SU-DHL-6 (cell line): Measurements from ENCODE around the gene CHTF8.

Experiments used
- H2AFZ ChIP-seq: fragments of 200-600 bp; sonication (generic); 2 replicates; pipeline ENCODE4 v1.6.1; 2014; ENCODE audit warnings: low read depth, mild to moderate bottlenecking, moderate library complexity, mixed read lengths, antibody characterized with exemption, low read length; ENCODE audit not compliant: severe bottlenecking
- H3F3A ChIP-seq: fragments of 200-600 bp; shearing (Covaris generic); 2 replicates; pipeline ENCODE4 v1.6.0; 2016; ENCODE audit warnings: antibody characterized with exemption, mild to moderate bottlenecking; ENCODE audit not compliant: insufficient read depth
- H3K27ac ChIP-seq: fragments of 200-600 bp; sonication (generic); 2 replicates; pipeline ENCODE4 v1.5.1; 2016; ENCODE audit warnings: low read depth, mild to moderate bottlenecking, low read length, moderate library complexity, mixed read lengths
- H3K27me3 ChIP-seq: fragments of 200-600 bp; sonication (generic), shearing (Covaris generic); 2 replicates; pipeline ENCODE4 v1.6.0; 2014; ENCODE audit warnings: mild to moderate bottlenecking, low read length
- H3K36me3 ChIP-seq: fragments of 200-600 bp; sonication (generic); 2 replicates; pipeline ENCODE4 v1.6.1; 2014; ENCODE audit warnings: mild to moderate bottlenecking, low read length, mixed read lengths
- H3K4me2 ChIP-seq: fragments of 300-600, 200-600 bp; shearing (Covaris generic), sonication (generic); 2 replicates; pipeline ENCODE4 v1.6.0; 2014; ENCODE audit warnings: low read length, low read depth, mild to moderate bottlenecking; ENCODE audit not compliant: poor library complexity, severe bottlenecking
- H3K4me3 ChIP-seq: fragments of 200-600 bp; sonication (generic); 2 replicates; pipeline ENCODE4 v1.5.1; 2014; ENCODE audit warnings: antibody characterized with exemption, low read length, mild to moderate bottlenecking, mixed read lengths; ENCODE audit not compliant: insufficient read depth, poor library complexity, severe bottlenecking
- H3K79me2 ChIP-seq: fragments of 200-600 bp; sonication (generic); 2 replicates; pipeline ENCODE4 v1.6.1; 2014; ENCODE audit warnings: mild to moderate bottlenecking, low read length, moderate library complexity; ENCODE audit not compliant: insufficient read depth
- H3K9ac ChIP-seq: fragments of 200-600 bp; sonication (generic); 2 replicates; pipeline ENCODE4 v1.7.0; 2014; ENCODE audit warnings: mild to moderate bottlenecking, low read length
- H3K9me2 ChIP-seq: fragments of 200-600 bp; sonication (generic); replicated peaks from 2 replicates; pipeline ENCODE4 v1.6.1; 2014; ENCODE audit warnings: low read length; ENCODE audit not compliant: insufficient read depth
- H3K9me3 ChIP-seq: fragments of 200-600 bp; sonication (generic); 2 replicates; pipeline ENCODE4 v1.6.1; 2014; ENCODE audit warnings: low read length, mixed read lengths; ENCODE audit not compliant: insufficient read depth
- H4K20me1 ChIP-seq: fragments of 200-600 bp; sonication (generic); 2 replicates; pipeline ENCODE4 v1.6.1; 2014; ENCODE audit warnings: low read depth, mild to moderate bottlenecking, antibody characterized with exemption, low read length, moderate library complexity, mixed read lengths
- EZH2phosphoT487 ChIP-seq: fragments of 200-600 bp; sonication (generic), shearing (Covaris generic); conservative IDR thresholded peaks from 2 replicates; pipeline ENCODE4 v1.6.1; 2018; ENCODE audit warnings: mild to moderate bottlenecking, antibody characterized with exemption, low read length, moderate library complexity, mixed read lengths
- TF ChIP-seq, protein P1 (sequence below): fragments of 200-600 bp; sonication (generic); IDR thresholded peaks from one replicate; pipeline ENCODE4 v1.5.1; 2017; ENCODE audit warnings: antibody characterized with exemption, mild to moderate bottlenecking, low read length, moderate library complexity; ENCODE audit not compliant: insufficient read depth, poor library complexity, severe bottlenecking

The CHTF8 gene

DNA sequence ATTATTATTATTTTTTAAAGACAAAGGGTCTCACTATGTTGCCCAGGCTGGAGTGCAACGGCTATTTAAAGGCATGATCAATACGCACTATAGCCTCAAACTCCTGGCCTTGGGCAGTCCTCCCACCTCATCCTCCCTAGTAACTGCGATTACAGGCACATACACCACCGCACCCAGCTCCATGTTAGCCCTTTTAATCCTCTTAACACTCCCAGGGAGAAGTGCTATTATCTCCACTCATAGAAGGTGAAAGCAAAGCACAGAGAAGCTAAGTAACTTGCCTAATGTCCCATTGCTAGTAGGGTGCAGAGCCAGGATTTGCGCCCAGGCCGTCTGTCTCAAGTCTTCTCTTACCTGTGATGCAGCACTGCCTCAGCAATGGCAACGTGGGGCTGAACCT is 22.0 kb downstream of the CHTF8 start:
- Histone ChIP-seq H3K9ac (no peak overlapping the region), H3K27ac (no peak overlapping the region), H4K20me1 (no peaks in the 10 kb centered on the region), H3K36me3 (no peaks in the 10 kb centered on the region), H2AFZ (no peak overlapping the region), H3K79me2 (no peaks in the 10 kb centered on the region), H3K27me3 (no peaks in the 10 kb centered on the region), H3K4me3 (no peak overlapping the region), H3K9me2 (no peaks in the 10 kb centered on the region), H3F3A (no peaks in the 10 kb centered on the region), H3K9me3 (no peaks in the 10 kb centered on the region), H3K4me2 (no peak overlapping the region)
- TF ChIP-seq, protein P1, sequence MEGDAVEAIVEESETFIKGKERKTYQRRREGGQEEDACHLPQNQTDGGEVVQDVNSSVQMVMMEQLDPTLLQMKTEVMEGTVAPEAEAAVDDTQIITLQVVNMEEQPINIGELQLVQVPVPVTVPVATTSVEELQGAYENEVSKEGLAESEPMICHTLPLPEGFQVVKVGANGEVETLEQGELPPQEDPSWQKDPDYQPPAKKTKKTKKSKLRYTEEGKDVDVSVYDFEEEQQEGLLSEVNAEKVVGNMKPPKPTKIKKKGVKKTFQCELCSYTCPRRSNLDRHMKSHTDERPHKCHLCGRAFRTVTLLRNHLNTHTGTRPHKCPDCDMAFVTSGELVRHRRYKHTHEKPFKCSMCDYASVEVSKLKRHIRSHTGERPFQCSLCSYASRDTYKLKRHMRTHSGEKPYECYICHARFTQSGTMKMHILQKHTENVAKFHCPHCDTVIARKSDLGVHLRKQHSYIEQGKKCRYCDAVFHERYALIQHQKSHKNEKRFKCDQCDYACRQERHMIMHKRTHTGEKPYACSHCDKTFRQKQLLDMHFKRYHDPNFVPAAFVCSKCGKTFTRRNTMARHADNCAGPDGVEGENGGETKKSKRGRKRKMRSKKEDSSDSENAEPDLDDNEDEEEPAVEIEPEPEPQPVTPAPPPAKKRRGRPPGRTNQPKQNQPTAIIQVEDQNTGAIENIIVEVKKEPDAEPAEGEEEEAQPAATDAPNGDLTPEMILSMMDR, result no peak
- no peak for TF ChIP-seq EZH2phosphoT487

DNA sequence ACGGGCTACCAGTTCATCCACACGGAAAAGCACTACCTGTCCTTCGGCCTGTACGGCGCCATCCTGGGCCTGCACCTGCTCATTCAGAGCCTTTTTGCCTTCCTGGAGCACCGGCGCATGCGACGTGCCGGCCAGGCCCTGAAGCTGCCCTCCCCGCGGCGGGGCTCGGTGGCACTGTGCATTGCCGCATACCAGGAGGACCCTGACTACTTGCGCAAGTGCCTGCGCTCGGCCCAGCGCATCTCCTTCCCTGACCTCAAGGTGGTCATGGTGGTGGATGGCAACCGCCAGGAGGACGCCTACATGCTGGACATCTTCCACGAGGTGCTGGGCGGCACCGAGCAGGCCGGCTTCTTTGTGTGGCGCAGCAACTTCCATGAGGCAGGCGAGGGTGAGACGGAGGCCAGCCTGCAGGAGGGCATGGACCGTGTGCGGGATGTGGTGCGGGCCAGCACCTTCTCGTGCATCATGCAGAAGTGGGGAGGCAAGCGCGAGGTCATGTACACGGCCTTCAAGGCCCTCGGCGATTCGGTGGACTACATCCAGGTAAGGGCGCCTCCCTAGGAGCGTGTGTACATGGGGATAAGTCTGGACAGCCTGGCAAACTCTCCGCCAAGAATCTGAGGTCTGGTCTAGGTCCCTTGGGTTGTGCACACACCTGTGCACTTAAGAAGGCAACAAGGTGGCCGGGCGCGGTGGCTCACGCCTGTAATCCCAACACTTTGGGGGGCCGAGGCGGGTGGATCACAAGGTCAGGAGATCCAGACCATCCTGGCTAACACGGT is 22.7 kb downstream of the CHTF8 start:
- Histone ChIP-seq H3F3A (no peaks in the 10 kb centered on the region), H3K9me2 (no peaks in the 10 kb centered on the region), H3K4me3 (no peak overlapping the region), H3K79me2 (no peaks in the 10 kb centered on the region), H4K20me1 (no peaks in the 10 kb centered on the region), H2AFZ (no peak overlapping the region), H3K9ac (no peak overlapping the region), H3K27me3 (no peaks in the 10 kb centered on the region), H3K27ac (no peak overlapping the region), H3K4me2 (no peak overlapping the region), H3K9me3 (no peaks in the 10 kb centered on the region), H3K36me3 (no peaks in the 10 kb centered on the region)
- no peak for TF ChIP-seq EZH2phosphoT487
- TF ChIP-seq, protein P1, result no peak

DNA sequence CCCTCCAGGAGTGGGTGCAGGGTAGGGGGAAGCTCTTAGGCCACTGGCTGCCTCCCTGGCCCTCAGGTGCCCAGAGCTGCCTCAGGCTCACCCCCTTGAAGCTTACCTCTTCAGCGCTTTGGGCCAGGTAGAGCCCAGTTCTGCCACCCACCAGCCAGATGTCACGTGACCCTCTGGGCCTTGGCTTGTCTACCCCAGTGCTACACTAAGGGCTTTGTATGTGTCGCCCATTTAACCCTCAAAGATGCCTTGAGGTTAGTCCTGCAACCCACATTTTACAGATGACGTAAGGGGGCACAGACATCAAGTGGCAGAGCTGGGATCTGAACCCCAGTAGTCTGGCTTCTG is 23.5 kb downstream of the CHTF8 start:
- Histone ChIP-seq H4K20me1 (no peaks in the 10 kb centered on the region), H3K9ac (no peak overlapping the region), H3K9me3 (no peaks in the 10 kb centered on the region), H2AFZ (no peak overlapping the region), H3F3A (no peaks in the 10 kb centered on the region), H3K4me3 (no peak overlapping the region), H3K27me3 (no peaks in the 10 kb centered on the region), H3K4me2 (no peak overlapping the region), H3K9me2 (no peaks in the 10 kb centered on the region), H3K27ac (no peak overlapping the region), H3K79me2 (no peaks in the 10 kb centered on the region), H3K36me3 (no peaks in the 10 kb centered on the region)
- TF ChIP-seq EZH2phosphoT487, result no peak
- TF ChIP-seq, protein P1, result no peak
